ENCODE results near the gene TMEM91. TPM values are rescaled to one million over a fixed set of nuclear protein-coding genes. Genes with fewer than 3 reads are reported as not detected.

The TMEM91 gene
- total and polyA plus RNA-seq, 9 of the 15 experiments (the other 6 are each of a cell fraction or from before 2014, with no cell fraction given) = 1.2 to 5.2 (median 2.7) TPM

- TF ChIP-seq ZNF407 (IDR thresholded peaks at IDR 0.05; ENCODE audit: low read depth) = peak; percentile 62; the same call in 1 of the 2 replicates
- 0 out of 2 replicates have a peak, but pooled peaks have one; percentile 82 for TF ChIP-seq HDGF (IDR thresholded peaks at IDR 0.05)
- no peak for TF ChIP-seq ZNF347 (CRISPR knock-in tag; IDR thresholded peaks at IDR 0.05; ENCODE audit: low read depth)
- TF ChIP-seq SAFB (IDR thresholded peaks at IDR 0.05; ENCODE audit: borderline replicate concordance, low read depth, low read length) = no peak
- TF ChIP-seq HDAC1 (IDR thresholded peaks at IDR 0.05) = no peak
- TF ChIP-seq RBM15 (IDR thresholded peaks at IDR 0.05; ENCODE audit: insufficient read depth, low read length) = no peak
- TF ChIP-seq TARDBP (IDR thresholded peaks at IDR 0.05) = no peak
- peak; percentile 74; the same call in 1 of the 2 replicates for TF ChIP-seq BACH1 (tag; IDR thresholded peaks at IDR 0.05)
- no peak for TF ChIP-seq UBTF (IDR thresholded peaks at IDR 0.05; ENCODE audit: borderline replicate concordance in 1 of 2, low read depth in 2 of 2, low read length in 2 of 2)
- no peak for TF ChIP-seq ZNF24 (IDR thresholded peaks at IDR 0.05)
- peak; percentile 25 for TF ChIP-seq MEIS2 (IDR thresholded peaks at IDR 0.05; ENCODE audit: partially characterized antibody)
- no peak for TF ChIP-seq HLTF (IDR thresholded peaks at IDR 0.05)
- TF ChIP-seq CBX3 (IDR thresholded peaks at IDR 0.05; ENCODE audit: borderline replicate concordance in 1 of 2, low read length in 2 of 2) = peak in 1 of 2 experiments; percentile 29; a peak in 1 of 3 replicates
- TF ChIP-seq SMARCE1 (IDR thresholded peaks at IDR 0.05) = peak; percentile 36; the same call in 1 of the 2 replicates
- TF ChIP-seq SIN3B (IDR thresholded peaks at IDR 0.05; ENCODE audit: low read depth) = no peak
- no peak for TF ChIP-seq JUND (IDR thresholded peaks at IDR 0.05; ENCODE audit: borderline replicate concordance, low read depth, low read length)
- TF ChIP-seq JUND (tag; IDR thresholded peaks at IDR 0.05; ENCODE audit: borderline replicate concordance, low read depth, low read length) = no peak
- TF ChIP-seq TSC22D4 (tag; IDR thresholded peaks at IDR 0.05) = no peak
- TF ChIP-seq ESRRA (IDR thresholded peaks at IDR 0.05; ENCODE audit: borderline replicate concordance, low read depth) = no peak
These were observed 11.6 kb upstream of the TMEM91 start (continued) for GRCh38 chr19:41364524-41365391.

Data from K562 (cell line).